Raji (cell line): Measurements from ENCODE around the gene EVX1.

Experiments used
- POLR2A ChIP-seq: IDR thresholded peaks from 2 replicates; pipeline ENCODE4 v1.6.1; 2011; ENCODE audit warnings: low read depth, low read length, control low read depth; ENCODE audit not compliant: insufficient read depth

The EVX1 gene

GRCh38 chr7:27213433-27214238 lies 29.0 kb upstream of the EVX1 start:
- no peak for TF ChIP-seq POLR2A

GRCh38 chr7:27214239-27214950 lies 28.2 kb upstream of the EVX1 start:
- TF ChIP-seq POLR2A: no peak

GRCh38 chr7:27215356-27215755 lies 27.2 kb upstream of the EVX1 start:
- TF ChIP-seq POLR2A: no peak

- TF ChIP-seq POLR2A: no peak
Measured at GRCh38 chr7:27217951-27218350, 24.7 kb upstream of the EVX1 start.

- no peak for TF ChIP-seq POLR2A
Measured at GRCh38 chr7:27219821-27220220, 22.8 kb upstream of the EVX1 start.

GRCh38 chr7:27220440-27220955 lies 22.1 kb upstream of the EVX1 start:
- TF ChIP-seq POLR2A: no peak

GRCh38 chr7:27221201-27221797 lies 21.3 kb upstream of the EVX1 start:
- no peak for TF ChIP-seq POLR2A

- TF ChIP-seq POLR2A: no peak
Measured at GRCh38 chr7:27223941-27224575, 18.5 kb upstream of the EVX1 start.

- TF ChIP-seq POLR2A: no peak
Measured at GRCh38 chr7:27224983-27225934, 17.3 kb upstream of the EVX1 start.

GRCh38 chr7:27229448-27229847 lies 13.2 kb upstream of the EVX1 start:
- no peak for TF ChIP-seq POLR2A

- no peak for TF ChIP-seq POLR2A
Measured at GRCh38 chr7:27235387-27236311, 7.0 kb upstream of the EVX1 start.

- no peak for TF ChIP-seq POLR2A
Measured at GRCh38 chr7:27237735-27238334, 4.8 kb upstream of the EVX1 start.

- TF ChIP-seq POLR2A: no peak
Measured at GRCh38 chr7:27238979-27239386, 3.6 kb upstream of the EVX1 start.
